Retina (tissue), 1 donor: ENCODE results near the gene MUC5AC.
A peak's percentile ranks its signal among the peaks of the same experiment; 100 is the strongest.

Experiments used
- DNase-seq: peaks from one replicate; pipeline ENCODE4 v3.0.0-alpha.2; 2016

MUC5AC gene

GRCh38 chr11:1228921-1229451 is 71.2 kb downstream of the MUC5AC start:
- DNase-seq: no peak

- DNase-seq: no peak
Observed at GRCh38 chr11:1229471-1230120, 71.8 kb downstream of the MUC5AC start.

GRCh38 chr11:1230121-1230455 is 72.3 kb downstream of the MUC5AC start:
- no peak for DNase-seq

- DNase-seq: no peak
Observed at GRCh38 chr11:1230456-1231395, 73.0 kb downstream of the MUC5AC start.

GRCh38 chr11:1231396-1232020 is 73.8 kb downstream of the MUC5AC start:
- no peak for DNase-seq

GRCh38 chr11:1232021-1232882 is 74.5 kb downstream of the MUC5AC start:
- DNase-seq: no peak

GRCh38 chr11:1232883-1233321 is 75.1 kb downstream of the MUC5AC start:
- no peak for DNase-seq

- DNase-seq: no peak
Observed at GRCh38 chr11:1233351-1234053, 75.7 kb downstream of the MUC5AC start.

GRCh38 chr11:1234054-1234720 is 76.4 kb downstream of the MUC5AC start:
- DNase-seq: no peak

- DNase-seq: no peak
Observed at GRCh38 chr11:1234771-1235305, 77.1 kb downstream of the MUC5AC start.

GRCh38 chr11:1235306-1235900 is 77.7 kb downstream of the MUC5AC start:
- peak; percentile 72 for DNase-seq

GRCh38 chr11:1235901-1236315 is 78.2 kb downstream of the MUC5AC start:
- DNase-seq: no peak

GRCh38 chr11:1236316-1237127 is 78.8 kb downstream of the MUC5AC start:
- no peak for DNase-seq

- DNase-seq: no peak
Observed at GRCh38 chr11:1237128-1237580, 79.4 kb downstream of the MUC5AC start.

GRCh38 chr11:1237851-1238250 is 80.1 kb downstream of the MUC5AC start:
- no peak for DNase-seq

- no peak for DNase-seq
Observed at GRCh38 chr11:1238767-1239595, 81.2 kb downstream of the MUC5AC start.

GRCh38 chr11:1239596-1240205 is 81.9 kb downstream of the MUC5AC start:
- no peak for DNase-seq

GRCh38 chr11:1240771-1241170 is 83.0 kb downstream of the MUC5AC start:
- no peak for DNase-seq
